ENCODE measurements around the gene GPBP1.
"Not testable (repeated sequence)": the region's sequence is repeated elsewhere in the genome, so short reads cannot be mapped to it uniquely, and the experiment has no call there.

Gene GPBP1

GRCh38 chr5:57177479-57178156 is 3.8 kb downstream of the GPBP1 start:
- no peak for DNase-seq

- DNase-seq: not testable (repeated sequence)
Measured at GRCh38 chr5:57178238-57178637, 4.4 kb downstream of the GPBP1 start.

GRCh38 chr5:57179262-57180200 is 5.7 kb downstream of the GPBP1 start:
- peak; percentile 16 for DNase-seq

GRCh38 chr5:57181154-57181553 is 7.3 kb downstream of the GPBP1 start:
- DNase-seq: no peak

- DNase-seq: no peak
Measured at GRCh38 chr5:57184322-57184721, 10.5 kb downstream of the GPBP1 start.

- DNase-seq: no peak
Measured at GRCh38 chr5:57185313-57185712, 11.5 kb downstream of the GPBP1 start.

- no peak for DNase-seq
Measured at GRCh38 chr5:57186194-57186593, 12.3 kb downstream of the GPBP1 start.

- DNase-seq: not testable (repeated sequence)
Measured at GRCh38 chr5:57187977-57188376, 14.1 kb downstream of the GPBP1 start.

- DNase-seq: no peak
Measured at GRCh38 chr5:57189515-57189914, 15.7 kb downstream of the GPBP1 start.

GRCh38 chr5:57190593-57190992 is 16.7 kb downstream of the GPBP1 start:
- no peak for DNase-seq

GRCh38 chr5:57191163-57191562 is 17.3 kb downstream of the GPBP1 start:
- DNase-seq: no peak

- no peak for DNase-seq
Measured at GRCh38 chr5:57191986-57192385, 18.1 kb downstream of the GPBP1 start.

- not testable (repeated sequence) for DNase-seq
Measured at GRCh38 chr5:57192832-57193231, 19.0 kb downstream of the GPBP1 start.

GRCh38 chr5:57193757-57194413 is 20.0 kb downstream of the GPBP1 start:
- no peak for DNase-seq

GRCh38 chr5:57194653-57195052 is 20.8 kb downstream of the GPBP1 start:
- DNase-seq: no peak

- DNase-seq: no peak
Measured at GRCh38 chr5:57195060-57195459, 21.2 kb downstream of the GPBP1 start.

GRCh38 chr5:57199866-57200265 is 26.0 kb downstream of the GPBP1 start:
- peak; percentile 43 for DNase-seq

- no peak for DNase-seq
Measured at GRCh38 chr5:57202811-57203210, 29.0 kb downstream of the GPBP1 start.

GRCh38 chr5:57207007-57207653 is 33.3 kb downstream of the GPBP1 start:
- DNase-seq: no peak

GRCh38 chr5:57207681-57208080 is 33.8 kb downstream of the GPBP1 start:
- no peak for DNase-seq

GRCh38 chr5:57209316-57210040 is 35.6 kb downstream of the GPBP1 start:
- DNase-seq: peak; percentile 31

GRCh38 chr5:57210633-57211032 is 36.8 kb downstream of the GPBP1 start:
- DNase-seq: no peak

Data from suppressor macrophage treated with lipopolysaccharide for 4 hours (primary cell).